Psoas muscle (tissue), 8 donors: ENCODE results near the gene LINC01488. TPM values are rescaled to one million over a fixed set of nuclear protein-coding genes. Genes with fewer than 3 reads are reported as not detected.
A peak's percentile ranks its signal among the peaks of the same experiment; 100 is the strongest.

ENCODE experiments used
- ATAC-seq, 4 donors: fragments of 200-7000 bp; cut with Tn5 transposase; one replicate each; pipeline ENCODE4 v1.9.1; 2020; ENCODE audit warnings: moderate library complexity in 3 of 4, mild to moderate bottlenecking in 2 of 4
- DNase-seq, 2 donors: peaks; one replicate each; pipeline ENCODE4 v3.0.0-alpha.2; 2020
- H3K27ac ChIP-seq: fragments of 200-600 bp; one replicate; pipeline ENCODE4 v1.8.0; 2022
- H3K27me3 ChIP-seq, 3 donors: fragments of 200-600 bp in 1 of 3; one replicate each; pipeline versions ENCODE4 v1.6.1 to v1.8.0; 2013 to 2022; ENCODE audit warnings: low read length in 2 of 3, mild to moderate bottlenecking in 2 of 3, moderate library complexity in 1 of 3; ENCODE audit not compliant: insufficient read depth in 3 of 3
- H3K36me3 ChIP-seq, 2 donors: fragments of 200-600 bp in 1 of 2; one replicate each; pipeline versions ENCODE4 v1.6.1 to v1.8.0; 2013 to 2022; ENCODE audit warnings: low read depth in 1 of 2, mild to moderate bottlenecking in 1 of 2, moderate library complexity in 1 of 2; ENCODE audit not compliant: insufficient read depth in 1 of 2
- H3K4me1 ChIP-seq: fragments of 200-600 bp; one replicate; pipeline ENCODE4 v1.8.0; 2022
- H3K4me3 ChIP-seq: fragments of 200-600 bp; one replicate; pipeline ENCODE4 v1.8.0; 2022; ENCODE audit warnings: mild to moderate bottlenecking
- H3K9me3 ChIP-seq: fragments of 200-600 bp; one replicate; pipeline ENCODE4 v1.8.0; 2022
- CTCF ChIP-seq: fragments of 200-600 bp; IDR thresholded peaks from one replicate; pipeline ENCODE4 v1.8.0; 2022; ENCODE audit warnings: antibody characterized with exemption
- WGBS, 3 donors: extraction: QIAGEN DNeasy Blood & Tissue Kit; methylation state at CpG; one replicate each; pipeline versions ENCODE4 v1.1.6 to v1.1.7; 2013; 5-methylcytosine and 5-hydroxymethylcytosine counted together
- intact Hi-C, 2 donors: fragments of 100-400 bp; cut with DNase I; formaldehyde crosslinking; loops; one replicate each; pipeline versions ENCODE4 v1.11.0 to v1.14.2; 2022
- long read RNA-seq, 2 donors: library from polyadenylated mRNA; unstranded; transcript quantifications; one replicate each; pipeline ENCODE4 v2.0.0, GENCODE V29; 2021
- polyA plus RNA-seq, 3 donors: library from polyadenylated mRNA; stranded (reverse); fragments of 200-250 nt; gene quantifications; one replicate each; pipeline ENCODE4 v1.2.3, GENCODE V29; 2013
- total RNA-seq, 4 donors: library from RNA; stranded (reverse); fragmentation: NEBNext Ultra II Directional in 2 of 4; extraction: Animal tissue kit (Norgen Biotek cat#: 25700) in 2 of 4; gene quantifications; one replicate each; pipeline versions ENCODE4 v1.2.1 to v1.2.4, GENCODE V29; 2021 to 2023
- donor health status: healthy with polysubstance abuse.
- donor health status: DM: no; HTN: no; CAD: no; lungs with moderate emphysema.
- donor health status: Bipolar disorder and iron deficiency.
- donor health status: healthy.
- donor health status: DM: yes; HTN: yes; CAD: no.
- donor health status: DM: no; HTN: no; CAD: no.
- donor health status: DM: no; HTN: no; CAD: no.
- donor health status: DM: yes; HTN: yes; CAD: no.

The LINC01488 gene
- not detected for total RNA-seq
- under 1 TPM in 1 of 3 donors, not detected in 2; 0.03 TPM for polyA plus RNA-seq
- long read RNA-seq, donor 1: 0 reads
- long read RNA-seq, donor 2: 0 reads

- no peak for ATAC-seq
- Histone ChIP-seq H3K27ac (no peak within 1 kb of the TSS), H3K4me3 (no peak within 1 kb of the TSS), H3K27me3 (peaks cover 0 to 2% (median 0%) of the 10 kb centered on the region in 3 donors), H3K36me3 (no peaks in the 10 kb centered on the region), H3K9me3 (no peaks in the 10 kb centered on the region), H3K4me1 (peaks cover 6% of the 10 kb centered on the region)
- peak; percentile 5 to 47 for DNase-seq
- 82 to 87% (median 84%) methylated on average over 4 of the region's 4 CpGs for WGBS, 3 donors
- no peak for TF ChIP-seq CTCF
- intact Hi-C loops: no loop called here
Observed at GRCh38 chr11:69481393-69481844, at the start of gene LINC01488. Gene LINC01488, plus strand, starts transcription at chr11:69481663.

DNA sequence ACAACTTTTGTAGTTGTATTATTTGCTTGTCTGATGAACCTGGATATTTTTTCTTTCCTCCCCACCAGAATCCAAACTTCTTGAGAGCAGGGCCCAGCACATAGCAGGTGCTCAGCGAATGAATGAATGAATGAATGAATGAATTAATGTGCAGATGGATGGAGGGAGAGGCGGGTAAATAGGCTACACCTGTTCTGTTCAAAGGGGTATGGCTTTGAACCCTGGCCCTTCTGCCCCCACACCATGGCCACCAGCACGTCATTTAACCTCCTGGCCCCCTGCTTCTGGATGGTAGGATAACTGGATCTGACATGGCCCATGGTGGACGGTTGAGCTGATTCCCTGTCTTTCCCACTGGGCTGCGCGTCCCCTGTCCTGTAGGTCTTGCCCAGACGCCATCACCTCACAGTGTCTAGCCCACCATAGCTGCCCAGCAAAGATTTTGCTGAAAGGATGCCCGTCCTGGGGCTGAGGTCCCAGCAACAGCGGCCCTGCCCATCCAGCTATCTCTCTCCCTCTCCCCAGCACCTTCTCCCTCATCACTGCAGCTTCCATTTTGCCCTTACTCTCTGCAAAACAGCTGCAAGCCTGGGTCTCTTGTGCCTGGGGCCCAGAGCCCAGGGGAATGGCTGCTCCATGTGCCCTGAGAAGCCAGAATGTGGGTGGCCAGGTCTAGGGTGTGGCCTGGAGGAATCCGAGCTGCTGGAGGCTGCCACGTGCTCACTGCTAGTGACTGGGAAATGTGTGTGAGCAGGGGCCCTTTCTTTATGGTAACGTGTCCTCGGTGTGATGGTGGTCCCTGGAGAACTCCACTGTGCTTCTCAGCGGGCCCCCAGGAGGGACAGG lies 49.3 kb upstream of the LINC01488 start:
- Histone ChIP-seq H3K4me3 (no peak overlapping the region), H3K9me3 (no peaks in the 10 kb centered on the region), H3K4me1 (no peaks in the 10 kb centered on the region), H3K36me3 (no peaks in the 10 kb centered on the region), H3K27ac (no peak overlapping the region), H3K27me3 (peaks cover 0 to 20% (median 2%) of the 10 kb centered on the region in 3 donors)
- DNase-seq: peak in 1 of 2 donors; percentile 19
- ATAC-seq: no peak
- no peak for TF ChIP-seq CTCF
- 84 to 86% (median 84%) methylated on average over 14 of the region's 14 CpGs for WGBS, 3 donors
- intact Hi-C loops: no loop called here

- intact Hi-C loops: no loop called here
- no peaks in the 10 kb centered on the region for H3K4me1 ChIP-seq
- H3K27me3 ChIP-seq: peaks cover 0 to 20% (median 0%) of the 10 kb centered on the region in 3 donors
- ATAC-seq (no peak), DNase-seq (peak in 1 of 2 donors; percentile 36)
- 93 to 96% (median 95%) methylated on average over 7 of the region's 7 CpGs for WGBS, 3 donors
- no peak overlapping the region for H3K27ac ChIP-seq
- H3K36me3 ChIP-seq: no peaks in the 10 kb centered on the region
- no peaks in the 10 kb centered on the region for H3K9me3 ChIP-seq
- TF ChIP-seq CTCF: no peak
- H3K4me3 ChIP-seq: no peak overlapping the region
Observed at GRCh38 chr11:69433741-69434140, 47.7 kb upstream of the LINC01488 start.

DNA sequence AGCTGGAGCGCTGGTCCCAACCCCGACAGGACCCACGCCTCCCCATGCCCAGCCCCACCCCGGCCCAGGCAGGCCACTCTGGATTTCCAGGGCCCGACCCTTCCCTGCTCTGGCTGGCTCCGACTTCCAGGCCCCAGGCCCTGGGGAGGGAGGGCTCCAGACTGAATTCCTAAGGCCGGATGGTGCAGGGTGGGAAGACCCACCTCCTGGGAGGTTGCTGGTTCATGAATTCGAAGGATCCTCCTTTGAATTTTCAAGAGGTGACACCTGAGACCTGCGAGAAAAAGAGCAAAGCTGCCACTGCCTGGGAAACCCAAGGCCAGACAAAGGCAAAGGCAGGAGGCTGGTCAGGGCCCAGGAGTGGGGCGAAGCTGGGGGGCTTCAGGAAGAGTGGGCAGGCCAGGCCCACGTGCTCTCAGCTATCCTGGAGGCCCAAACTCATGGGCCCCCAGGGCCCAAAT lies 47.0 kb upstream of the LINC01488 start:
- TF ChIP-seq CTCF: no peak
- DNase-seq (peak in 1 of 2 donors; percentile 28), ATAC-seq (no peak)
- H3K27ac ChIP-seq: no peak overlapping the region
- intact Hi-C loops: no loop called here
- peaks cover 0 to 20% (median 0%) of the 10 kb centered on the region in 3 donors for H3K27me3 ChIP-seq
- no peaks in the 10 kb centered on the region for H3K36me3 ChIP-seq
- 86 to 90% (median 89%) methylated on average over 11 of the region's 11 CpGs for WGBS, 3 donors
- no peaks in the 10 kb centered on the region for H3K4me1 ChIP-seq
- no peak overlapping the region for H3K4me3 ChIP-seq
- no peaks in the 10 kb centered on the region for H3K9me3 ChIP-seq
